H1 (cell line): Measurements from ENCODE around the gene QRSL1.
"Not testable (repeated sequence)": the region's sequence is repeated elsewhere in the genome, so short reads cannot be mapped to it uniquely, and the experiment has no call there.

Experiments used
- CTCF ChIP-seq, 3 experiments: IDR thresholded peaks; 1 replicate in 2 of 3; 2 replicates in 1 of 3; pipeline versions ENCODE4 v1.5.1 to v1.6.1; 2011; ENCODE audit warnings: low read length in 3 of 3, mild to moderate bottlenecking in 3 of 3, inconsistent platforms in 2 of 3, low read depth in 1 of 3, moderate library complexity in 1 of 3; ENCODE audit not compliant: insufficient read depth in 1 of 3; ENCODE audit errors: control extremely low read depth in 1 of 3
- HDAC6 ChIP-seq: IDR thresholded peaks from one replicate; pipeline ENCODE4 v1.7.1; 2012; ENCODE audit warnings: low read depth, mild to moderate bottlenecking, inconsistent platforms, low read length, moderate library complexity
- POLR2AphosphoS5 ChIP-seq: IDR thresholded peaks from 2 replicates; pipeline ENCODE4 v1.6.1; 2011; ENCODE audit warnings: low read depth, low read length
- RAD21 ChIP-seq, 2 experiments: IDR thresholded peaks in 1 of 2; conservative IDR thresholded peaks in 1 of 2; 2 replicates each; pipeline ENCODE4 v1.6.1; 2011; ENCODE audit warnings: low read depth in 2 of 2, low read length in 2 of 2, improper control_type of control experiment in 1 of 2, inconsistent platforms in 1 of 2, mild to moderate bottlenecking in 1 of 2, moderate library complexity in 1 of 2
- SAP30 ChIP-seq: fragments of 300-600 bp; sonication (generic); IDR thresholded peaks from 2 replicates; pipeline ENCODE4 v1.7.1; 2012; ENCODE audit warnings: low read length, moderate library complexity, mild to moderate bottlenecking, inconsistent platforms; ENCODE audit not compliant: insufficient read depth, insufficient replicate concordance
- SIX5 ChIP-seq: IDR thresholded peaks from 2 replicates; pipeline ENCODE4 v1.6.1; 2011; ENCODE audit warnings: mild to moderate bottlenecking, low read depth, low read length

DNA sequence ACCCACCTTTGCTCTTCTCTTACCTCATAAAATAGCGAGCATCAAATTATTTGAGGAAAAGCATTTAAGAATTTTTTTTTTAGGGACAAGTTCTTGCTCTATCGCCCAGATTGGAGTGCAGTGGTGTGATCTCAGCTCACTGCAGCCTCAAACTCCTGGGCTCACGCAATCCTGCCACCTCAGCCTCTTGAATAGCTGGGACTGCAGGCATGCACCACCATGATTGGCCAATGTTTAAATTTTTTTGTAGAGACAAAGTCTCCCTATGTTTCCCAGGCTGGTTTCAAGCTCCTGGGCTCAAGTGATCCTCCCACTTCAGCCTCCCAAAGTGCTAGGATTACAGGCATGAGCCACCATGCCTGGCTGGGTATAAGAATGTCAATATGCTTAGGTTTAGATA is 71.8 kb downstream of the QRSL1 start:
- not testable (repeated sequence) for TF ChIP-seq SAP30; HDAC6; CTCF (IDR thresholded peaks at IDR 0.05; ENCODE audit: control extremely low read depth in 1 of 3, insufficient read depth in 1 of 3, low read depth in 1 of 3, low read length in 3 of 3); POLR2AphosphoS5; SIX5; RAD21 (IDR thresholded peaks at IDR 0.05 in 1 of 2, conservative IDR thresholded peaks at IDR 0.05 in 1 of 2; ENCODE audit: low read depth in 2 of 2, low read length in 2 of 2)
